ES-I3 (cell line): ENCODE results near the gene PLAC8L1.
A peak's percentile ranks its signal among the peaks of the same experiment; 100 is the strongest.

ENCODE experiments used
- H3K36me3 ChIP-seq: 2 replicates; pipeline ENCODE4 v1.6.1; 2013; ENCODE audit warnings: mild to moderate bottlenecking, low read length, control low read depth, moderate library complexity; ENCODE audit not compliant: insufficient read depth
- H3K4me1 ChIP-seq: 2 replicates; pipeline ENCODE4 v1.6.1; 2013; ENCODE audit warnings: mild to moderate bottlenecking, control low read depth, low read length; ENCODE audit not compliant: insufficient read depth
- H3K9ac ChIP-seq: 2 replicates; pipeline ENCODE4 v1.6.1; 2013; ENCODE audit warnings: low read depth, mild to moderate bottlenecking, low read length, moderate library complexity
- H3K9me3 ChIP-seq: 2 replicates; pipeline ENCODE4 v1.6.1; 2013; ENCODE audit warnings: mild to moderate bottlenecking, low read length, moderate library complexity; ENCODE audit not compliant: control insufficient read depth, insufficient read depth

Gene PLAC8L1

DNA sequence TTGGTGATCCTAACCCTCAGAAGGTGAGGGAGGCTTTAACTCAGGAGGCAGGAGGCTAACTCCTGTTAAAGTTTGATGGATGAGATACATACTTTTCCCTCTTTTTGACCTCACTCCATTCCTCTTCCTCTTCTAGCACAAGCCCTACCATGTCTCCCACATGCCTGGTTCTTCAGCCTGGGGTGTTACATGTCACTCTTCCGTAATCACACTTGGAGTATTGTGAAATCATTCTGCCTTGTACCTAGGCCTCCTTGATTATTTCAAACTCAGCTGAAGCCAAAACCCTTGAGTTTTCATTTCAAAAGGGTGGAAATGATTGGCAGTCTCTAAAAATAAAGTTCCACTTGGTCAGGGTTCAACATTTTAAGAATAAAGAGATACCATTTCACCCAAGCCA lies 1.8 kb downstream of the PLAC8L1 start:
- no peaks in the 10 kb centered on the region for H3K9me3 ChIP-seq
- peaks cover 3% of the 10 kb centered on the region; the same call in 1 of the 2 replicates for H3K36me3 ChIP-seq

DNA sequence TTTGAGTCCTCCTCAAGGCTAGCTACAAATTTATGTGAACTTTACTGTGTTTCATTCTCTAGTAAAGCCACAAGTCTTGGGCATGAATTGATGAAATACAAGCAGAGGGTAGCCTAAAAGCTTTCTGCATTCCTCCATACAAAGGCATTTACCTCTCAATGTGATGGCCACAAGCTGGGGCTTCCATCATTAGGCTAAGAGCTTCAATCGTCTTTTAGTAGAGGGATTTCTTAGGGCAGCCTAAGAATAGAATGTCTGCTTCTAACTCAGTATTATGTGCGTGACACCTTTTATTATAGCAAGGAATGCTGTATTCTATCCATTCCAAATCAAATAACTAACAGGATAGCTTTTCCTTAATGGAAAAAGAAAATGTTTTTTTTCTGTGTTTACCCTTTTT lies 3.7 kb downstream of the PLAC8L1 start:
- Histone ChIP-seq H3K9ac (no peak overlapping the region), H3K4me1 (peaks cover 15% of the 10 kb centered on the region), H3K9me3 (no peaks in the 10 kb centered on the region), H3K36me3 (peaks cover 3% of the 10 kb centered on the region)

More for the DNA sequence above, 1.8 kb downstream of the PLAC8L1 start:
- Histone ChIP-seq H3K4me1 (peaks cover 15% of the 10 kb centered on the region), H3K9ac (no peak overlapping the region)

DNA sequence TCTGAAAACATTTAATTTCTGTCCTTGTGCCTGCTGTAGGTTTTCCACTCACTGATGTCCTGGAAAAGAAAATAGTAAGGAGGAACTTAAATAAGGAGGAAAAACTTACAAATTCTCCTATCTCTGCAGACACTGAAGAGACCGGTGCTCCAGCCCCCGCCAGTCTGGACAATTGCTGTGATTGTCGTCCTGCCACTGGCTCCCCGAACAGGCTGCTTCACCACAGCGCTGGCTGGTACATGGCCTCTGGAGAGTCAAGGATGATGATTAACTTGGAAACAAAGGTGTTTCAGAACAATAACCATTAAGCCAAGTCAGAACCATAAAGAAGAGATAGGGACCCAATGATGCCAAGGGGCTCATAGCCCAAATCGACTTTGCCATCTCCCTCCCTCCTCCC lies 7.3 kb downstream of the PLAC8L1 start:
- peaks cover 15% of the 10 kb centered on the region for H3K4me1 ChIP-seq
- H3K9ac ChIP-seq = no peak overlapping the region
- H3K9me3 ChIP-seq = no peaks in the 10 kb centered on the region
- H3K36me3 ChIP-seq = no peaks in the 10 kb centered on the region; the same call in none of the 2 replicates

DNA sequence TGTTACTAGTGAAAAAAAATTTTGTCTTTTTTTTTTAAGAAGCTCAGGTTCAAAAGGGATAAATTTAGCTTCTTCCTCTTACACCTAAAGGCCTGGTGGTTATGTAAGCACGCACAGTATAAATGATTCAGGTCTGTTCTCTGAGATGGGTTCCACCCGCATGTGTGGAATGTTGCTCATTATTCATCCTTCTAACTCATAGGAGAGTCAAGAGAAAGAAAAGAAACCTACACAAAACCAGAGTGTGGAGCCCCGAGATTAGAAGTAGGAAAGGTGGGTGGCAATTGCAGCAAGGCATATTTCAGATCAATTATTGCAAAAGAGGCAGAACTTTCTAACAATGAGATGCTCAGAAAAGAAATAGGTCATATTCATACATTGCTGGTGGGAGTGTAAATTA lies 13.5 kb downstream of the PLAC8L1 start:
- Histone ChIP-seq H3K36me3 (no peaks in the 10 kb centered on the region), H3K9ac (no peak overlapping the region), H3K4me1 (no peaks in the 10 kb centered on the region), H3K9me3 (no peaks in the 10 kb centered on the region)

DNA sequence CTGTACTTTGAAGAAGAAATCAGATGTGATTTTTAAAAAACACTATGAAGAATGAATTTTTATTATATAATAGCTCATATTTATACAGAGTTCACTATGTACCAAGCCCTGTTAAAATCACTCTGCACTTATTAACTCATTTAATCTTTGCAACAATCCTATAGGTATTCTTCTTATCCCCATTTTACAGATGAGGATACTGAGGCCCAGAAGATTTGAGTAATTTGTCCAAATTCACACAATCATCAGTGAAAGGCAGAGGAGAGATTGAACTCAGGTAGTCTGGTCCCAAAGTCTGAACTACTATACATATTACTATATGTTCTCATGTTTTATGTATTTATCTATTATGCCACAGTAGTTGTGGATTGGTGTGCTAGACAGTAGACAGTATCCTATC lies 16.1 kb downstream of the PLAC8L1 start:
- Histone ChIP-seq H3K4me1 (no peaks in the 10 kb centered on the region), H3K9me3 (no peaks in the 10 kb centered on the region), H3K9ac (no peak overlapping the region), H3K36me3 (no peaks in the 10 kb centered on the region)

DNA sequence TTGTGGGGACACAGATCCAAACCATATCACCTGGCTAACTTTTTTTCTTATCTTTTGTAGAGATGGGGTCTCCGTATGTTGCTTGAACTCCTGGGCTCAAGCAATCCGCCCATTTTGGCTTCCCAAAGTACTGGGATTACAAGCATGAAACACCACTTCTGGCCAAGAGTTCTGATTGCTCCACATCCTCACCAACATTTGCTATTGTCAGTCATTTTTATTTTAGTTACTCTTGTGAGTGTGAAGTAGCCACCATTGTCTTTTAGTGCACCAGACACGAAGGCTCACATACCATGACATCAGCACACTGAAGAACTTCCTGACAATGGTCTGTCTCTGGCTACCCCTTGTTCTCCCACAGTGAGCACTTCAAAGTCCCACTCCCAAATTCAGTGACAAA lies 17.3 kb downstream of the PLAC8L1 start:
- H3K4me1 ChIP-seq = no peaks in the 10 kb centered on the region
- H3K36me3 ChIP-seq = no peaks in the 10 kb centered on the region

DNA sequence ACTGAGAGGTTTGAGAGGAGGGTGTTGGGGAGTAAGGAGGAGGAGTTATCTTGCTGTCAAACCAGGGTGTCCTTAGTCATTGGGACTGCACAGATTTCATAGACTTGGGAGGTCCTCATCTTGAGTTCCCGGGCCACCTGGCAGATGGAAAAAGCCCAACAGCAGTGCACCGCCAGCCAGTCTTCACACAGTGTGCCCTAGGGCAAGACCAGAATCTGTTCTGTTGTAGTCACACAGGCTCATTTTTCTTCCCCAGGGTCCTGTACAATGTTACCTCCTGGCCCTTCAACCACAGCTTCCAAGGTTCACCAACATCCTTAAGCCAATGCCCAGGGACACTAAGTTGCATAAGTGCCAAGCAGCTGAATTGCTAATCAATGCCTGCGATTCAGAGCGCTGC lies 21.0 kb downstream of the PLAC8L1 start:
- H3K36me3 ChIP-seq = no peaks in the 10 kb centered on the region
- H3K9me3 ChIP-seq = no peaks in the 10 kb centered on the region
- H3K4me1 ChIP-seq = peaks cover 7% of the 10 kb centered on the region
- no peak overlapping the region for H3K9ac ChIP-seq

More for the DNA sequence above, 17.3 kb downstream of the PLAC8L1 start:
- Histone ChIP-seq H3K9ac (no peak overlapping the region), H3K9me3 (no peaks in the 10 kb centered on the region)

DNA sequence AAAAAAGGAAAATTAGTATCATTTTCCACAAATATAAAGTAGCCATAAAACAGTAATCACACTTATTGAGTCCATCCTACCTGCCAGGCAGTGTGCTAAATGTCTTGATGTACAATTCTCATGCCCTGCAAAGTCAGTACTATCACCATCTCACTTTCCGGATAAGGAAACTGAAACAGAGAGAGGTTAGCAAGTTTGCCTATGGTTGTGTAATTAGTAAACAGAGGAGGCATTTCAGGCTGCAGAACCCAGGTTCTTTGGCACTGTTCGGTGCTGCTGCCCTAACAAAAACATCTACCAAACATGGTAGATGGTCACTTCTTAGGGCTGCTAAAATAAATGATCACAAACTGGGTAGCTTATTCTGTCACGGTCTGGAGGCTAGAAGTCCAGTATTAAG lies 22.6 kb downstream of the PLAC8L1 start:
- Histone ChIP-seq H3K9me3 (no peaks in the 10 kb centered on the region), H3K9ac (no peak overlapping the region), H3K4me1 (peaks cover 17% of the 10 kb centered on the region), H3K36me3 (no peaks in the 10 kb centered on the region)

DNA sequence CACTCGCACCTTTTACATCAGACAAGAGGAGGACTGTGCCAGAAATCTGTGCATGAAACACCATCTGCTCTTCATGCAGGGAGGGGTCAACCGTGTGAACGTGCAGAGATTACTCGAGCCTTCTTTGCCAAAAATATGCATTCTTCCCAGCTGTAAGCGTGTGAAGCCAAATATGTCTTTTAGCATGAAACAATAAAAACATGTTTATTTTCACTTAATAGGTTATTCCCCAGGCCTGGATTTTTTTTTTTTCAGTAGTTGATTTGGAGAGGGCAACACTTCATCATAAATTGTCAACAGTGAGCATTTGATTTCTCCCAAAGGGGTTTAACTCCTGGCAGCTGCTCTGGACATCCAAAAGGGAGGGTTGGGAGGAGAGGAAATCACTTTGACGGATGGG lies 23.8 kb downstream of the PLAC8L1 start:
- H3K9ac ChIP-seq = no peak overlapping the region
- H3K4me1 ChIP-seq = peaks cover 25% of the 10 kb centered on the region
- no peaks in the 10 kb centered on the region for H3K9me3 ChIP-seq
- no peaks in the 10 kb centered on the region for H3K36me3 ChIP-seq

DNA sequence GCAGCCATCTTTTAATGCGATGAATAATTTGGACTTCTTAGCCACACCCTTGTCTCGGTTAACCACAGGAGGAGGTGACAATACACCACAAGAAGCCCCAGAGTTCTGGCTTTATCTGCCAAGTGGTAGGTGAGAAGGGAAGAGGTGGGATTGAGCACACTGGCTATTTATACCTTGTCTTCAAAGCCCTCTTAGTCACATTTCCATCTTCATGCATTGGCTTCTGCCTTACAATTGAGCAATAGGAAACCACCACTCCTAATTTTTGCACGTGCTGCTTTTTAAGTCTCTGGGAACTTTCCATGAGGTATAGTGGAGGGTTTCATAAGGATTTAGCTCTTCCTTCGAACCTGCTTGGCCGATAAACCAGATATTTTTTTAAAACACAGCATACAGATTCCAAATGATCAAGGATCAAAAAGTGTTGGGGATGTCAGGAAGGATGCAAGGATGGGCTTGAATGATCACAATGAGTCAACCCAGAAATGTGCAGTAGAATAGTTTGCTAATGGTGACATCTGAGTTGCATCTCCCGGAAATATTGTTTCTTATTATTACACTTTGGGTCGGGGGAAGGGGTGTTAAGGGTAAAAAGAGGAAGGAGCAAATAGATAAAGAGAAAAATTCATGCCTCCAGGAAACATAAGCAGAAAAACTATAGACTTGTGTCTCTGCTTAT lies 25.5 kb downstream of the PLAC8L1 start:
- Histone ChIP-seq H3K9me3 (no peaks in the 10 kb centered on the region), H3K4me1 (peaks cover 30% of the 10 kb centered on the region), H3K9ac (no peak overlapping the region), H3K36me3 (no peaks in the 10 kb centered on the region)

DNA sequence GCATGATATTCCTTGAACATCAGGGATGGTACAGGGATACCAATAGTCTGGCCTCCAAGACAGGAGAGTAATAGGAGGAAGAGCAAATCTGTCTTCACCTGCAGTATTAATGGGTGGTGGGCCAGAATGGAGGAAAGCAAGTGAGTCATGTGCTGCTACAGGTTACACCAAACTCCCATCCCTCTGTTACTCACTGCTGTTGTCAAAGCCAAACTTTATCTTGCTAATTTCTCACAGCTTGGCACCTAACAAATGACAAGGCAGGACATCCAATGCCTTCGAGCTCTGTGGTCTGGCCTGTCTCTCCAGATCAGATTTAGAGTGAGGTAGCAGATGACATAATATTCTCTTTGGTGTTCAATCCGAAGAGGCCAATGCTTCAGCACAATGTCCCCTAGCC lies 26.8 kb downstream of the PLAC8L1 start:
- no peaks in the 10 kb centered on the region for H3K9me3 ChIP-seq
- H3K4me1 ChIP-seq = peaks cover 38% of the 10 kb centered on the region
- H3K36me3 ChIP-seq = no peaks in the 10 kb centered on the region
- H3K9ac ChIP-seq = no peak overlapping the region

DNA sequence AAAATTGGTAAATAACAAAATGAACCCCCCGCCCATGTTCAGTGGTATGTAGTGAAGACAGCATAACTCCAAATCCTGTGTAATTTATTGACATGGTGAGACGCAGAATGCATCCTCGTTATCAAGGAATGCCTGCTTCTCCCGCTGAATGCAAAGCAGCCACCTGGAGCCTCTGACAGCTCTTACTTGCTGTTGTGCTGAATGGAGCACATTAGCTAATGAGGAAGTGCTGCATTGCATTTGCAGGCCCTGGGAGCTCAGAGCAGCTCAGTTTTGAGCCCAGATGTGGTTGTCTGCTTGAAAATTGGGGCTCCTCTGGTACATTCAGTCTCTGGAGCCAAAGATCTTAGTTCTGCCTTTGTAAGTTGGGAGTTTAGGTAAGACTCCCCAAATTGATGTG lies 28.9 kb downstream of the PLAC8L1 start:
- Histone ChIP-seq H3K36me3 (no peaks in the 10 kb centered on the region), H3K9me3 (no peaks in the 10 kb centered on the region), H3K9ac (no peak overlapping the region; the same call in 1 of the 2 replicates), H3K4me1 (peaks cover 46% of the 10 kb centered on the region)

DNA sequence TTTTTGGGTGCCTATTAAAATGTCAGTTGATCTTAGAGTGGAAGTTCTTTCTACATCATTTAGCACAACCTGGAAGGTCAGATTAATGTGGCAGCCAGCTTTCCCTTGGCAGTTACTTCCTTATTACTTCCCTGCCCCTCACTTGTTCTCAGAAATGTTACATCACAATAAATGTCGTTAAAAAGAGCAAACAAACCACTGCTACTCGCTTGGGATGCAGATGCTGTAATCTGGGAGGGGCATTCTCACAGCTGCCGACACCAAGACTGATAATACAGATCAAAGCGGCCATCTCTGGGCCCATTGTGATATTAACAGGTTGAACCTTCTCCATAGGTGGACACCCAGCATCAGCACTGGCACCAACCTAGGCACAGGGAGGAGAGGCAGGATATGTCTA lies 29.3 kb downstream of the PLAC8L1 start:
- peaks cover 46% of the 10 kb centered on the region for H3K4me1 ChIP-seq
- H3K9ac ChIP-seq = no peak overlapping the region; the same call in 1 of the 2 replicates
- no peaks in the 10 kb centered on the region for H3K9me3 ChIP-seq
- H3K36me3 ChIP-seq = no peaks in the 10 kb centered on the region

DNA sequence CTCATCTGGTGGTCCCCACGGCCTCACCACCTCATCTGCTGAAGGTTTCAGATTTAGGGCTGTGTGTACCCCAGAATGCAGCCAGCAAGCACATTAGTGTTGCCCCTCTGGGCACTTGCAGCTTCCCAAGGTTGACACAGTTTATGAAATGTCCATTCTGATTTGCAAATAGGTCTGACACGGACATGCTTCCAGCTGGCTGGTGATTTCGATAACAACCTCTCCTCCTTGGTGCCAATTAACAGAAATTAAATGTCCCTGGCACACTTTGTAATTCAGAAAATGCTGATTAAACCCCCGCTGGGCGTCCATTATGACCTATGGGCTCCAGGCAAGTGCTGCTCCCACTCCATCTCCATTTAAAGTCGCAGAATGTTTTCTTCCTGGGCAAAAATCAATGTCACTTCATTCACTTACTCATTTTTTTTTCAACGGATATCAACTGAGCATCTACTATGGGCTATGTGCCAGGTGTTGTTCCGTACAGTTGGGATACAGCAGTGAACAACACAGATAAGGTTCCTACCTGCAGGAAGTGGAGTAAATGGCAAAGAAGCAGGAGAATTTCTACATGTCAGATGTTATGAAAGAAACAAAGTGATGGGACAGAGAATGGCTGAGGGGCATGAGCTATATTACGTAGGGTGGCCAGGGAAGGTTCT lies 32.0 kb downstream of the PLAC8L1 start:
- Histone ChIP-seq H3K9me3 (no peaks in the 10 kb centered on the region), H3K36me3 (no peaks in the 10 kb centered on the region), H3K4me1 (peaks cover 35% of the 10 kb centered on the region), H3K9ac (peak overlapping the region; percentile 0; the same call in 1 of the 2 replicates)

DNA sequence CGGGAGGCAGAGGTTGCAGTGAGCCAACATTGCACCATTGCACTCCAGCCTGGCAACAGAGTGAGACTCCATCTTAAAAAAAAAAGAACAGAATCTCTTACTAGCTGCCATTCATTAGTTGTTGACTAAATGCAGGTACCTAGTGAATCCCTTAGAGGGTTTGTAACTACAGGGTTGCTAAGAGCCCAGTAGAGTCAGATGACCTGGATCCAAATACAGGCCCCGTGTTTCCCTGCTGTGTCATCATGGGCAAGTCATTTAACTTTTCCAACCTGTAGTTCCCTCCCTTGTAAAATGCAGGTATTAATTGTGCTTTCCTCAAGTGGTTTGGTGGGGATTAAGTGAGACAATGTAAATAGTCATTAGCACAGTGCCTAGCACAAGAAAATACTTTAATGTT lies 32.8 kb downstream of the PLAC8L1 start:
- H3K9ac ChIP-seq = no peak overlapping the region
- H3K4me1 ChIP-seq = peaks cover 29% of the 10 kb centered on the region
- H3K36me3 ChIP-seq = no peaks in the 10 kb centered on the region
- no peaks in the 10 kb centered on the region for H3K9me3 ChIP-seq
